Loucy (cell line): ENCODE results near the gene C15orf39.

Experiments
- CTCF ChIP-seq: fragments of 200-600 bp; sonication (generic); conservative IDR thresholded peaks from 2 replicates; pipeline ENCODE4 v1.5.1; 2014; ENCODE audit warnings: mild to moderate bottlenecking, antibody characterized with exemption, low read length
- EZH2phosphoT487 ChIP-seq: fragments of 200-600 bp; IDR thresholded peaks from 2 replicates; pipeline ENCODE4 v1.6.1; 2018; ENCODE audit warnings: antibody characterized with exemption, mild to moderate bottlenecking, moderate library complexity, borderline replicate concordance

- no peak for TF ChIP-seq CTCF
- no peak for TF ChIP-seq EZH2phosphoT487
Observed at GRCh38 chr15:75177360-75178071, 24.2 kb upstream of the C15orf39 start.
